GM12892 (cell line): Measurements from ENCODE around the gene SHISA9.

ENCODE experiments used
- POLR2A ChIP-seq: IDR thresholded peaks from 2 replicates; pipeline ENCODE4 v1.6.1; 2011; ENCODE audit warnings: low read depth, low read length, control low read depth
- POLR2AphosphoS5 ChIP-seq: IDR thresholded peaks from 2 replicates; pipeline ENCODE4 v1.6.1; 2011; ENCODE audit warnings: low read depth, low read length, control low read depth

GRCh38 chr16:12900599-12901203 is 697 bp upstream of the SHISA9 start:
- no peak for TF ChIP-seq POLR2AphosphoS5
- no peak for TF ChIP-seq POLR2A
